Measurements from ENCODE around the gene KRTAP21-2.
"Not testable (repeated sequence)": the region's sequence is repeated elsewhere in the genome, so short reads cannot be mapped to it uniquely, and the experiment has no call there.

KRTAP21-2 gene

DNA sequence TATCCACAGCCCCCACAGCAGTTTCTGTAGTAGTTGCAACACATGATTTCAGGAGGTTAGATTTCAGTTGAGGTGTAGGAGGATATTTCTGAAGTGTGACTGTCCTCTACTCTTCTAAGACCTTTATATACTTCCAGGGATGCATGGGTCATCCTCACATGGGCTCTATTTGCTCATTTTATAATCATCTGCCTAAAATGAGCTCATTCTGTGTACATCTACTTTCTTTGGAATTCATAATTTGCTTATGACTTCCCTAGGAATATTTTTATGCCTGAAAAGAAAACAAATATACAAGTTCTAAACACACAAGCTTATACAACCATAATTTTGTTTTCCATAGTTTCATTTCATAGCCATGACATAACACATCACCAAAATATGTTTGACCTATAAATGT is at the start of gene KRTAP21-2:
Gene KRTAP21-2 (minus strand): TSS at position 101 of the 400 bp plus-strand sequence. CDS start 57 bp downstream, at position 44.
- DNase-seq (ENCODE audit: low spot score) = no peak

DNA sequence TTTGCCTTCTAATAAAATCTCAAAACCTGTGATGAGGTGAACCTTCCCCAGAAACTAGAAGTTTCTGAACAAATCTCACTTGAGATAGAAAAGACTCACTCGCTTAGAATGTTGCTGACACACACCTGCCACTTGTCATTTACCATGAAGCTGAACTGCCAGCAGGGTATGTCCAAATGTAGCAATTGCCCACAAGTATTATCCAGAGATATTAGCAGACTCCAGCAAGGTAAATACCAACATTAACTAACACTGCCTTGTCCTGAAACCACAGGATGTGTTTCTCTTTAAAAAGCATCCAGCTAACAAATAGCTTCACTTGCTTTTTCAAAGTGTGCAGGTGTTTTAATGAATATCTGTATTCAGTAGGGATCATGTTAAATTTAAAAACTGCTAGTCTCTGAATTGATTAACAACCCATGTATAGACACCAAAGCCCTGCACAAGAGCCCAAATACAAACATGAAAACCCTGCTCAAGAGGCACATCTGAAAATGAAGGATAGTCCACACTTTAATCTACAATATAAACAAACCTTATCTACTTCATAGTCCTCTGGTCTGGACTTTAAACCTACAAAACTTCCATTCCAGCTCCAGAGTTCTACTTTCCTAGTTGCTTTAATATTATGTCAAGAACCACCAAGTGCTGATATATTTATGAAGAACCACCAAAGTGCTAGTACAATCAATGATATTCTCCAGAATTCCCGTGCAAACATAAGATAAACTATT is 46.7 kb upstream of the KRTAP21-2 start:
- DNase-seq (ENCODE audit: low spot score) = no peak

DNA sequence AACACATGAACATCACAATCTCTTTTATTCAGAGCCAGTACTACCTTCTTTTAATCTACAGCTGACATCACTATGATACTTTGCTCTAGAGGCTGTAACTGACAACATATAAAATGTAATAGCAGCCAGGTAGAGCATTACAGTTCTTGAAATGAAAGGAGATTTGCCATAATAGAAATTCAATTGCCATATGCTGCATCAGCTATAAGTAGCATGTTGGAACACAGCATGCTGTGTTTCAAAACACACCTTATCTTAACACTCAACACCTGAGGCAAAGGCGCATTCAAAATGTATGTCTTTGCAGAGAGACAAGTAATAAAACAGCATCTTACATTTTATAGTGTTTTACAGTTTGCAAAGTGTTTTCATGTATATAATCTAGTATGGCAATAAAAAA is 32.2 kb upstream of the KRTAP21-2 start:
- no peak for DNase-seq (ENCODE audit: low spot score)

DNA sequence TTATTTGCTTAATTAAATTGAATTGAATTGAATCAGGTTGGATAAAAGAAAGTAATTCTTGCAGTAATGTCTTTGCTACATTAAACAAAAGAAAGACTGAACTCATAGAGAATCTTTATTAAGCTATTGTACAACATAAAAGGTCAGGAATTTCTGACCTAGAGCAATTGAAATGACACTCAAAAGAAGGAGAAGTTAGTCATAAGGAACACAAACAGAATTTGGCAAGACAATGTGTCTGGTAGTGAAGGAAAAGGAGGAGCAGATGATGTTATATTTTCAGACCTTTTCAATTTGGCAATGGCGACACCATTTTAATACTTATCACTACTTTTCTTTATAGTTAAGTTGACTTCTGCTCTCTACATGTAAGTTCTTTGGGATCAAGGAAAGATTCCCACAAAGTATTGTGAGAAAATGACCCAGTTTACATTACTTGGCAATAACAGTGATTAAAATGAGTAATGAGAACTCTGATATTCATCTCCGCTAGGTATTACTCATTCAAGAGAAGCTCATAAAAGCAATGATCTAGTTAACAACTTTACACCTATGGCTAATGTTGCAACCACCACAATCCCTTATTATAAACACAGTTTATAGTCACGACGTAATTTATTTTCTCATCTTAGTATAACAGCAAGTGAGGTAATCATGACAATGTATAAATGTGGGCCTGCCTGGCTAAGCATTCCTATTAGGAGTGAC is 22.8 kb upstream of the KRTAP21-2 start:
- DNase-seq (ENCODE audit: low spot score) = no peak

DNA sequence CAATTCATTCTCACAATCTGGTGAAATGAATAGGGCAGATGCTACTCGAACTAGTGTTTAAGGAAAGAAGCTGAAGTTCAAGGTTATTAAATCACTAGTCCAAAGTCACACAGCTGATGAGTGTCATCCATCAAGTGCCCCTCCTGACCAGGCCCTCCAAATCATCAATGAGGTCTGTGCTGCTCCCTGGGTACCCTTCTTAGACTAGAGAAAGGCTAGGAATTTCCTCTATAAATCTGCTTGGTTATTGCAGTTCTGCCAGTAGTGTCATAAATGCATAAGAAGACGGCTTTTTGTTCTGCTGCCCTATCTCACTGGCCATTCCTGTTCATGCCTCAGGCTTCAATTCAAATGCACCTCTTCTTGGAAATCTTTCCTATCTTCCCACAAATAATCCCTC is 13.7 kb upstream of the KRTAP21-2 start:
- no peak for DNase-seq (ENCODE audit: low spot score)

DNA sequence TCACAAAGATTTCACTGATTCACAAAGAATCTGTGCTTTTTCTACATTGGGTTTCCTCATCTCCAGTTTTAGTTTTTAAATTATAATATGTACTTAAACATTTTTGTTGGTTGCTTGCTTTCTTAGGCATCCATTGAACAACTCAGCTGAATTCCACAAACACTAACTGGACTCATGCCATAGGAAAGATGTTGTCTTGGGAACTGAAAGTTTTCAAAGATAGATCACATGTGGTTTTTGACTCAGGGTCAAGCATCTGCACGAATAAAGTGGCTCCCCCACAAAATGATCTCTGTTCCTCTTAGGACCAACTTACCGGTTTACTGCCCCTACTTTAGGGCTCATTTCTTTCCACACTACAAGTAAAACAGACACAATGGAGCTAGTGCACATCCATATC is 11.2 kb upstream of the KRTAP21-2 start:
- no peak for DNase-seq (ENCODE audit: low spot score)

DNA sequence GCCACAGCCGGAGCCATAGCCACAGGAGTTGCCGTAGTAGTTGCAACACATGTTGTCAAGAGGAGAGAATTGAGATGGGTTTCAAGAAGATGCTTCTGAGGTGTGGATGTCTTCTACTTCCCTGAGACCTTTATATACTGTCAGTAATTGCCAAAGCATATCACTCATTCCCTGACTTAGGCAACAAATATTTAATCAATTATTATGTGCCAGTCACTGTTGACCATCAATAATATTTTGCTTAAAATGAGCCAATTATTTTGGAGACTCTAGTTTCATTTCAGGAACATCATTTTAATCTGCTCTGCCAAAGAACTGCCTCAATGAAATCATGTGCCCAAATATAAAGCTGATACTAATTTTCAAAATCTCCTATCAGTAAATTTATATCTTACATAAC is 8.3 kb upstream of the KRTAP21-2 start, which contains the start of gene KRTAP21-1:
Gene KRTAP21-1 (minus strand): TSS at position 101 of the 400 bp plus-strand sequence. CDS start 50 bp downstream, at position 51.
- DNase-seq (ENCODE audit: low spot score) = not testable (repeated sequence)

DNA sequence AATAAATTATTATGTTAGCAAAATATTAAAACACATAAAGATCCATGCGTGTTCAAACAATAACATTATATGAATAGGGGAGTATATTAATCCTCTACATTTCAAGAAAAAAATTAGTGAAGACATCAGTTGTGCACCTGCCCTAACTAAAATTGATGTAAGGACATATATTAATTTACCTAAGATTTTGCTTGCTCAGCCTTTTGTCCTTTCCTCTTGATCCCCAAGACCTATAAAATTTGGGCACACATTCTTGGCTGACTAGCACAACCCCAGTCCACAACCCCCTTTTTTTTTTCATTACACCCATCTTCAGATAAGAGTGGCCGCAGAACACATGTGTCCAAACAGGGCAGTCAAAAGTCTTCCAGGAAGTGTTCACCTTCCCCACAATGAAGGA is 6.6 kb downstream of the KRTAP21-2 start:
- no peak for DNase-seq (ENCODE audit: low spot score)

DNA sequence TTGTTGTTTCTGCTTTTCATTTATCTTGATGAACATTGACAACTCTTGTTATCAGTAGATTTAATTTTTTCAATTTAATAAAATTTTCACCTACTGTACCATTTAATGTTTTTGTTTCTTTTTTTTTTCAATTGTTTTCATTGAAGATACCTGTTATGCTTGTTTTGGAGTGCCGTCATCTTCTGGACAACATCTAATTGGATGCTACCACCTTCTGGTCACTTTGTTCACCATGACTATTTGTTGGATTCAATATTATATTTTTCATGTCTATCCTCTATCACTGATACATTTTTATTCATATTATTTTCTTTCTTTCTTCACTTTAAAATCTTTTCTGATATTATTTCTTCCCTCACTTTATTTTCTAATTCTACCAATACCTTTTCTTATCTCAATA is 14.0 kb downstream of the KRTAP21-2 start:
- no peak for DNase-seq (ENCODE audit: low spot score)

DNA sequence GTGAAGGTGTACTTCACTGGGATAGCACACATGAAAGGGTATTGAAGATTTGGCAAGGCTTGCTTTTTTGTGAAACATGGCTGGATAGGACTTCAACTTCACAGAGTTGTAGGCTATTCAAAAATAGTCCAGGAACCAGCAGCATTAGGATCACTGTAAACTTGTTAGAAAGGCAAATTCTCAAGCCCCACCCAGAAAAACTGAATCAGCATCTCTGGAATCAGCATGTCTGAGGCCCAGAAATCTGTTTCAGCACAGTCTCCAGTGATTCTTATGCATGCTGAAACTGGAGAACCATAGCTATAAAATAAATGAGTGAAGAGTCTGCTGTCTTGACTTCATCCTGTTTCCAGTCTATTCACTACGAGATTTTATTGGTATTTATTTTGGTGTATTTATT is 20.3 kb downstream of the KRTAP21-2 start:
- DNase-seq (ENCODE audit: low spot score) = no peak

DNA sequence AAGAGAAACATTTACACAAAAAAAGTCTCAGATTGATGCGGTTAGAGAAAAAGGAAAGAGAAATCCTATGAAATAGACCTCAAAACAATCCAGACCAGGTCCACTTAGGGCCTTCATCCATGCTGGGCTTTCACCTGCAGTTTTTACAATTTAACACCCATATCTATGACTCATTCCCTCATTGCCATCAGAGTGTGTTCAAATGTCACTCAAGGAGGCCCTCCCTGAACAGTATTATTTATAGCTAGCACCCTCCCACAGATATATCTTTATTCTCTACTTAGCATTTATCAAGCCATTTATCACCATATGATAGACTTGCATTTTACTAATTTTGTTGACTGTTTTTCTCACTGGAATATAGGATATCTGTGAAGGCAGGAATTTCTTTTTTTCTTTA is 27.7 kb downstream of the KRTAP21-2 start:
- DNase-seq (ENCODE audit: low spot score) = no peak

DNA sequence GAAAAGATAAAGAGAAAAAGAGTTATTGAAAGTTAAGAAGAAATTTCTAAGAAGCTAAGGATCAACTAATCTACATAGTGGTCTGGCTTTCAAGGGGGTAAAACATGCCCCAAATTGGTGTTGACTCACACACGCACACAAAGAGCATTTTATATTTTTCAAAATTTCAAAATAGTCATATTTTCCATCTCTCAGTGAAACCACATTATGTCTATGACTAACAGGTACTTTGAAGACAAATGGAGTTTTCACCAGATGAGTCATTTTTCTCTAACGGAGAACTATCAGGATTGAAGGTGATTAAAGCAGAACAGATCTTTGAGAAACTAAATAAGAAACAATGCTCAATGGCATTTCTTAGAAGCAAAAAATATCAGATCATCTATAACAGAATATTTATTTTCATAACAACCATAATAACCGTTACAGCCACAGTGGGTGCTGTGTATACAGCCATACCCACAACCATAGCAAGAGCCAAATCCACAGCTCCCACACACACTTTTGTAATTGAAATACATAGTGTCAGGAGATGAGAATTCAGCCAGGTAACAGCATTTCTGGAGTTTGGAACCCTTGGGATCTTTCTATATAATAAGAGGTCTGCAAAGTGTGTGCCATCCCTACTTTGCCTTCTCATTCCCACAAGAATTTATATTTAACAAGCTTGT is 28.7 kb downstream of the KRTAP21-2 start, which contains the start of gene KRTAP21-3:
Gene KRTAP21-3 (minus strand): TSS at position 539 of the 671 bp plus-strand sequence. CDS start 18 bp downstream, at position 521.
- DNase-seq (ENCODE audit: low spot score) = no peak

DNA sequence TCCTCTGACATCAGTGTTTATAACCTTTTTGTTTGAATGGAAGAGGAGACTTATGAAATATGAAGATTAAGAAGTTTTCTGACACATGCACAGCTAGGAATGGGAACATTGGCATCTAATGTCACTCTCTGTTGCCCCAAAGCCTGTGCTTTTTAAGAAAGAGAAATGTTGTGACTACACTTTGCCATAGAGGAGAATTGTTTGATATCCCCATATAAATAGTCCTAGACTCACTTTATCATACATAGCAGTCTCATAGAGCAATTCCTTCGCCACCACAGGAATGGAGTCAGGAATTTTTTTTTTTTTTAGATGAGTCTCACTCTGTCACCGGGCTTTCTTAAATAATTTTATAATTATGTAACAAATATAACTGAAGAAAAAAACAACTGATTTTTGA is 30.0 kb downstream of the KRTAP21-2 start:
- DNase-seq (ENCODE audit: low spot score) = no peak

DNA sequence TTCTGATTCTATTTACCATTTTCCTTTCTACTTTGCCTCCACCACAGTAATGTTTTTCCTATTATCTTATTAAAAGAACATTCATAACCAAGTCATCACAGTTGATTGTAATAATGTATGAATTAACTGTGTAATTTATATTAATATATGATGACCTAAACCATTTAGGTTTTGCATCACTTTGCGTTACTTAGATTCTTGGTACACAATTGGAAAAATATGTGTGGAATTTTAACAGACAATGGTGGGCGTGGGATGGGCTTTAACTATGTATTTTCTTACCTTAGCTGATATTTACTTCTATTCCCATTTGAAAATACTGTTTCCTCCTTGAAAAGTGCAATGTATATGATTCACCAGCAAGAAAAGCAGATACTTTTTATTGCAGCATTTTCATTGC is 32.1 kb downstream of the KRTAP21-2 start:
- DNase-seq (ENCODE audit: low spot score) = no peak

DNA sequence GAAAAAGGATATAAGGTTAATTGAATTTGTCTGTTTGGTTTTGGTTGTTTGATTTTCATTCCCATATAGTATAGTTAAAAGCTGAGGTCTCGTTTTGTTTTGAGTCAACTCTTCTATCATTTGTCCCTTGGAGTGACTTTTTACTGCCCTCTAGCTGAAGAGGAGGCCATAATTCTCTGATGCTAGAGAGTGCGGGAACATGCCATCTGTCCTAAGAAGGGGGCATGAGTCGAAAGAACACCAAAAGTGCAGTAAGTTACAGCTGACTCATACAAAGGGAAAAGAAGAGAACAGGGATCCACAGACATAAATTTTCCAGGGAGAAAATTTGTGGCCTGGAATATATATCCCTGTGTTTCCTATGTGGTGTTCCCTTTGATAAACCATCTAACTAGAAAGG is 32.6 kb downstream of the KRTAP21-2 start:
- DNase-seq (ENCODE audit: low spot score) = no peak

DNA sequence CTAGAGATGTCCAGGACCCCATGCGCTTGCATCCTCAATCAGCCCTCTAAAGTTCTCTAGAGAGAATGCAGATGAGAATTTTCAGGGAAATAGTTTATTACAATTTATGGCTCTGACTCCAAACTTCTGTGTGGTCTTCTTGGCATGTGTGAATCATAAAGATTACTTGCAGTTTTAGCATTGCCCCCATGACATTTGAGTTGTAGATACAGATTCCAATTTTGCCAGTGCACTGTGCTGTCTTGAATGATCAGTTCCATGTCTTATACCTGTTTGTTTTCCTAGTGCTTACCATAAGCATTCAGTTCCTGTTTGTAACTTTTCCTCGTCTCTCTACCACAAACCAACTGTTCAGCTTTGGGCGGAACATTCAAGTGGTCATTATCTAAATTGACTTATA is 33.3 kb downstream of the KRTAP21-2 start:
- DNase-seq (ENCODE audit: low spot score) = no peak

DNA sequence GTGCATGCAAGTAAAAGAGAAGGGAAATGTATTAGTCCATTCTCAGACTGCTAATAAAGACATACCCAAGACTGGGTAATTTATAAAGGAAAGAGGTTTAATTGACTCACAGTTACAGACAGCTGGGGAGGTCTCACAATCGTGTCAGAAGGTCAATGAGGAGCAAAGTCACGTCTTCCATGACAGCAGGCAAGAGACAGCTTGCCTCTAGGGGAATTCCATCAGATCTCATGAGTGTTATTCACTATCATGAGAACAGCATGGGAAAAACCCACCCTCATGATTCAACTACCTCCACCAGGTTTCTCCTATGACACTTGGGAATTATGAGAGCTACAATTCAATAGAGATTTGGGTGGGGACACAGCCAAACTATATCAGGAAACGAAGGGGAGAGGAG is 36.6 kb downstream of the KRTAP21-2 start:
- no peak for DNase-seq (ENCODE audit: low spot score)

DNA sequence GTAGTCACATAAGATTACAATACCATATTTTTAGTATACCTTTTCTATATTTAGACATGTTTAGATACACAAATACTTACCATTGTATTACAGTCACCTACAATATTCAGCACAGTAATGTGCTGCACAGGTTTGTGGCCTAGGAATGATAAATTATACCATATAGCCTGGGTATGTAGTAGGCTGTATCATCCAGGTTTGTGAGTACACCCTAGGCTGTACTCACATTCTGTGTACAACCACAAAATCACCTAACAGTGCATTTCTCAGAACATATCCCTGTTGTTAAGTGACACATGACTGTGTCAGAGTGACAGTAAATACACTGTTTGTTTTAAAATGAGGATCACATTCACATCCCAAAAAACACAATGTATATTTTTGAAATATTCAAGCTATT is 39.6 kb downstream of the KRTAP21-2 start:
- no peak for DNase-seq (ENCODE audit: low spot score)

All from D341Med (cell line).